ENCODE results near the gene ZFHX2.
"Not testable (repeated sequence)": the region's sequence is repeated elsewhere in the genome, so short reads cannot be mapped to it uniquely, and the experiment has no call there.

The ZFHX2 gene

GRCh38 chr14:23539248-23540140 lies 12.1 kb downstream of the ZFHX2 start:
- DNase-seq: no peak

- DNase-seq: no peak
These were observed 12.8 kb downstream of the ZFHX2 start for GRCh38 chr14:23538785-23539184.

- DNase-seq: no peak
These were observed 13.4 kb downstream of the ZFHX2 start for GRCh38 chr14:23538050-23538718.

- no peak for DNase-seq
These were observed 14.1 kb downstream of the ZFHX2 start for GRCh38 chr14:23537351-23538049.

GRCh38 chr14:23536906-23537305 lies 14.7 kb downstream of the ZFHX2 start:
- DNase-seq: not testable (repeated sequence)

- no peak for DNase-seq
These were observed 15.1 kb downstream of the ZFHX2 start for GRCh38 chr14:23536494-23536893.

- no peak for DNase-seq
These were observed 15.6 kb downstream of the ZFHX2 start for GRCh38 chr14:23535943-23536342.

GRCh38 chr14:23533652-23534435 lies 17.7 kb downstream of the ZFHX2 start:
- no peak for DNase-seq

- DNase-seq: no peak
These were observed 18.9 kb downstream of the ZFHX2 start for GRCh38 chr14:23532658-23533057.

- DNase-seq: no peak
These were observed 20.2 kb downstream of the ZFHX2 start for GRCh38 chr14:23531391-23531790.

GRCh38 chr14:23530375-23531055 lies 21.1 kb downstream of the ZFHX2 start:
- no peak for DNase-seq

- no peak for DNase-seq
These were observed 22.5 kb downstream of the ZFHX2 start for GRCh38 chr14:23529016-23529415.

GRCh38 chr14:23528555-23528954 lies 23.0 kb downstream of the ZFHX2 start:
- no peak for DNase-seq

GRCh38 chr14:23525611-23526010 lies 26.0 kb downstream of the ZFHX2 start:
- DNase-seq: no peak

- no peak for DNase-seq
These were observed 26.6 kb downstream of the ZFHX2 start for GRCh38 chr14:23524954-23525353.

- DNase-seq: no peak
These were observed 28.1 kb downstream of the ZFHX2 start for GRCh38 chr14:23523229-23524016.

GRCh38 chr14:23522643-23523198 lies 28.8 kb downstream of the ZFHX2 start:
- no peak for DNase-seq

GRCh38 chr14:23521785-23522640 lies 29.6 kb downstream of the ZFHX2 start:
- DNase-seq: no peak

- no peak for DNase-seq
These were observed 30.5 kb downstream of the ZFHX2 start for GRCh38 chr14:23520899-23521533.
